ENCODE measurements around the gene ARL6.

GRCh38 chr3:97720417-97720816 is 44.1 kb upstream of the ARL6 start:
- TF ChIP-seq CTCF (conservative IDR thresholded peaks at IDR 0.05; ENCODE audit: low read depth, low read length), result no peak
- TF ChIP-seq EZH2 (IDR thresholded peaks at IDR 0.05; ENCODE audit: low read length, unreplicated experiment), result no peak
- TF ChIP-seq EZH2phosphoT487 (IDR thresholded peaks at IDR 0.05; ENCODE audit: borderline replicate concordance, low read length), result no peak
